GM18519 (cell line): ENCODE results near the gene MEGF11.
"Not testable (repeated sequence)": the region's sequence is repeated elsewhere in the genome, so short reads cannot be mapped to it uniquely, and the experiment has no call there.

ENCODE experiments used
- ATAC-seq: cut with Tn5 transposase; IDR thresholded peaks from one replicate; pipeline ENCODE4 v1.9.1; 2021; ENCODE audit warnings: mild to moderate bottlenecking, moderate library complexity; ENCODE audit not compliant: unreplicated experiment, low FRiP score

The MEGF11 gene

GRCh38 chr15:66278056-66278455 lies 24.5 kb upstream of the MEGF11 start:
- no peak for ATAC-seq

- no peak for ATAC-seq
These were observed 23.0 kb upstream of the MEGF11 start for GRCh38 chr15:66276546-66276945.

GRCh38 chr15:66275352-66275751 lies 21.8 kb upstream of the MEGF11 start:
- ATAC-seq: no peak

- no peak for ATAC-seq
These were observed 17.4 kb upstream of the MEGF11 start for GRCh38 chr15:66270932-66271331.

- no peak for ATAC-seq
These were observed 16.0 kb upstream of the MEGF11 start for GRCh38 chr15:66269326-66270090.

- ATAC-seq: no peak
These were observed 11.4 kb upstream of the MEGF11 start for GRCh38 chr15:66264859-66265513.

GRCh38 chr15:66262837-66263236 lies 9.3 kb upstream of the MEGF11 start:
- ATAC-seq: not testable (repeated sequence)

- ATAC-seq: no peak
These were observed 7.5 kb upstream of the MEGF11 start for GRCh38 chr15:66261056-66261455.

- ATAC-seq: no peak
These were observed 3.1 kb upstream of the MEGF11 start for GRCh38 chr15:66256692-66257091.

- no peak for ATAC-seq
These were observed 1.6 kb upstream of the MEGF11 start for GRCh38 chr15:66254951-66255676.

- ATAC-seq: no peak
These were observed 770 bp upstream of the MEGF11 start for GRCh38 chr15:66254089-66254950.

GRCh38 chr15:66252685-66253417 lies 699 bp downstream of the MEGF11 start:
- no peak for ATAC-seq

- ATAC-seq: no peak
These were observed 1.5 kb downstream of the MEGF11 start for GRCh38 chr15:66251790-66252684.

- ATAC-seq: no peak
These were observed 2.3 kb downstream of the MEGF11 start for GRCh38 chr15:66251065-66251789.

- ATAC-seq: no peak
These were observed 3.9 kb downstream of the MEGF11 start for GRCh38 chr15:66249605-66250174.

GRCh38 chr15:66246937-66247336 lies 6.6 kb downstream of the MEGF11 start:
- no peak for ATAC-seq

GRCh38 chr15:66245832-66246231 lies 7.7 kb downstream of the MEGF11 start:
- ATAC-seq: not testable (repeated sequence)

GRCh38 chr15:66241908-66242285 lies 11.7 kb downstream of the MEGF11 start:
- no peak for ATAC-seq
